NCI-H2171 treated with DMSO at 0.1 percent for 48 hours (cell line): ENCODE data around the gene NCK2.

Experiments used
- DNase-seq: peaks from one replicate; lab custom pipeline; 2025; lab: John Stamatoyannopoulos, UW

Gene NCK2

GRCh38 chr2:105847056-105847455 lies 102.3 kb downstream of the NCK2 start:
- DNase-seq = no peak

GRCh38 chr2:105848367-105848766 lies 103.7 kb downstream of the NCK2 start:
- no peak for DNase-seq

- DNase-seq = no peak
Observed at GRCh38 chr2:105849431-105850179, 104.9 kb downstream of the NCK2 start.

- DNase-seq = no peak
Observed at GRCh38 chr2:105852066-105852465, 107.4 kb downstream of the NCK2 start.

- no peak for DNase-seq
Observed at GRCh38 chr2:105853354-105854088, 108.8 kb downstream of the NCK2 start.

GRCh38 chr2:105854972-105855371 lies 110.3 kb downstream of the NCK2 start:
- DNase-seq = no peak

- no peak for DNase-seq
Observed at GRCh38 chr2:105856581-105856980, 111.9 kb downstream of the NCK2 start.

- no peak for DNase-seq
Observed at GRCh38 chr2:105857076-105857740, 112.5 kb downstream of the NCK2 start.

- DNase-seq = no peak
Observed at GRCh38 chr2:105858868-105859693, 114.4 kb downstream of the NCK2 start.

- no peak for DNase-seq
Observed at GRCh38 chr2:105859694-105859951, 114.9 kb downstream of the NCK2 start.

GRCh38 chr2:105860567-105860966 lies 115.9 kb downstream of the NCK2 start:
- no peak for DNase-seq

GRCh38 chr2:105861200-105861599 lies 116.5 kb downstream of the NCK2 start:
- no peak for DNase-seq

GRCh38 chr2:105862843-105863242 lies 118.1 kb downstream of the NCK2 start:
- DNase-seq = no peak

- no peak for DNase-seq
Observed at GRCh38 chr2:105864262-105864661, 119.5 kb downstream of the NCK2 start.

- DNase-seq = no peak
Observed at GRCh38 chr2:105865222-105865913, 120.7 kb downstream of the NCK2 start.

- no peak for DNase-seq
Observed at GRCh38 chr2:105866216-105867185, 121.8 kb downstream of the NCK2 start.

- peak; percentile 44 for DNase-seq
Observed at GRCh38 chr2:105867587-105867986, 122.9 kb downstream of the NCK2 start.

GRCh38 chr2:105868060-105868459 lies 123.3 kb downstream of the NCK2 start:
- no peak for DNase-seq

GRCh38 chr2:105869341-105869740 lies 124.6 kb downstream of the NCK2 start:
- DNase-seq = no peak

GRCh38 chr2:105870062-105870461 lies 125.3 kb downstream of the NCK2 start:
- DNase-seq = no peak

GRCh38 chr2:105870858-105871257 lies 126.1 kb downstream of the NCK2 start:
- DNase-seq = no peak
